GM19193 (cell line): ENCODE data around the gene FERMT2.

ENCODE experiments used
- POLR2A ChIP-seq: IDR thresholded peaks from 4 replicates; pipeline ENCODE4 v1.6.1; 2011; ENCODE audit not compliant: insufficient read depth, insufficient read length; ENCODE audit errors: extremely low read depth

Gene FERMT2

DNA sequence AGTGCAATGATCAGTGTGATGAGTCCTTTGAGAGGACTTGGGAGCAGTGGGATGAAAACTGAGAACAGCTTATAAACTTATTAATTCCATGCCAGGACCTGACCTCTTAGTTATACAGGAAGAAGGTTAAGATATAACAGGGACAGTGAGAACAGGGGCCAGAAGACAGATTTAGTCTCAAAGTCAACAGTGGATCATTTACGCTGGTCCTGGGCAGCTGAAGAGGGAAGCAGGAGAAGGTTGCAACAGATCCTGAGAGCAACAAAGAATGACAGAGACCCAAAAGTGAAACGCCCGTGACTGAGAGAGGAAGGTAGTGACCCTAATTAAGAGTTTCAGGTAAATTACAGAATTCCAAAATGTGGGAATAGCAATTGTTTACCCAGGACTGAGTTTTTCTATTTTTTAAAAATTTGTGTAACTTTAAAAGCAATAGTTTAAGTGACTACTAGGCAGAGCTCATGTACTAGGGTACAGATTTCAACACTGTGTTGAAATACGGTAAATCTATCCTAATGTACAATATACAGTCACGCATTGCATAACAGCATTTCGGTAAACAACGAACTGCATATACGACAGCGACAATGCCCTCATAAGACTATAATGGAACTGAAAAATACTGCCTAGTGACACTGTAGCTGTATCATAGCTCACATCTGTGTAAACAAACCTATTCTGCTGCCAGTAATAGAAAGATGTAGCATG lies 81.8 kb downstream of the FERMT2 start:
- no peak for TF ChIP-seq POLR2A

DNA sequence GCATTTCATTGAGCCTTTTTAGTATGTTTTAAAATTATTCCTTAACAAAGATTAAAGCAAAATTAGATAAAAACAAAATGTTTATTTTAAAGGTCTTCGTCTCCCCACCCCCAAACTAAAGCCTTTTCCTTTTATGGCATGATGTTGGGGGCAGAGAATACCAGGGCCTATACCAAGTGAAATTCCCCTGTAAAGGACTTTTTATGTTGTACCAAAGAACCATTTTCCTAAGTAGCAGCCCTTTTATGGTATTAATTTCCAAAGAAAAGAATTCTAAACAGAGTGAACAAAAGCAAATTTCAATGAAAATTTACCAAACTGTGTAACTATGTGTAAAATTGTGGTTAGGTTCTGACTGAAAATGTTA lies 87.5 kb downstream of the FERMT2 start:
- TF ChIP-seq POLR2A = no peak

DNA sequence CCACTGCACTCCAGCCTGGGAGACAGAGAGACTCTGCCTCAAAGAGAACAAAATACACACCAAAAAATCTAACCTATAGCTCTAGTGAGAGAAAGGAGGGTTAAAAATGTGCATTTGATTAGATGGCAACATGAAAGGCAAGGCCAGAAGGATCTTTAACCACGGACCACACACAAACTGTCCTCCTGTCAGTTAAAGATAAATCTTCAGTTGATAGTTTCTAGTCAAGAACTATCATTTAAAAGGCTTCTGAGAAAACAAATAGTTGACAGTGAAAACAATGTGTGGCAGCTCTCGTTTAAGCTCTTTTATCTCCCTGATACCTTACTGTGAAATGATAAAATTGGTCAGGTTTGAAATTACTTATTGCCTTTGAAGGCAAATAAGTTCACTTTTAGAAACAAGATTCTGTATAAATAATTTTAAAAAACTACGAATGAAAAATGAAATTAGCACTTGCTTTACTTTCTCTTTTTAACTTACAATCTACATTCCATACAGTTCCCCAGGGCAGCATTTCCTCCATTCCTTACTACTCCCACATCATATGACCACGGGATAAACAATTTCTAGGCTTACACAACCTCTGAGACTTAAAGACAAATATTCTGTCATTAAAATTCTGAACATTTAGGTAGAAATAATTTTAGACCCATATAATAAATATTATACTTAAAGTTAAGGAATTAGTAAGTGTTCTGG lies 88.1 kb downstream of the FERMT2 start:
- no peak for TF ChIP-seq POLR2A

DNA sequence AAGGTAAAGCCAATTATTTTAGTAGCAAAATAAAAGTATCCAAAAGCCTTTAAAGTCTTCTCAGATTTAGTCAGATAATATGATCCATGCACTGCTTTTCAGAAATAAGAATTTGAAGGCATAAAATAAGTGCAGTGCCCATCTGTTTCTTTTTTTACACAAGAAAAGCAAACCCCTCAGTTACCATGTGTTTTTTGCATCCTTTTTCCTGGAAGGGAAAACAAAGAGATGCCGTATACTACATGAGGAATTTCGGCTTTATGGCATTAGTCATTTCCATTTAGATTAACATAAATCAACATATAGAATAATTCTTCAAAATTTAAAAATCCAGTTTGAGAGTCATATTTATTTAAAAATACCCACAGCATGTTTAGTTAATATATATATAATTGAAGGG lies 89.4 kb downstream of the FERMT2 start:
- TF ChIP-seq POLR2A = no peak

DNA sequence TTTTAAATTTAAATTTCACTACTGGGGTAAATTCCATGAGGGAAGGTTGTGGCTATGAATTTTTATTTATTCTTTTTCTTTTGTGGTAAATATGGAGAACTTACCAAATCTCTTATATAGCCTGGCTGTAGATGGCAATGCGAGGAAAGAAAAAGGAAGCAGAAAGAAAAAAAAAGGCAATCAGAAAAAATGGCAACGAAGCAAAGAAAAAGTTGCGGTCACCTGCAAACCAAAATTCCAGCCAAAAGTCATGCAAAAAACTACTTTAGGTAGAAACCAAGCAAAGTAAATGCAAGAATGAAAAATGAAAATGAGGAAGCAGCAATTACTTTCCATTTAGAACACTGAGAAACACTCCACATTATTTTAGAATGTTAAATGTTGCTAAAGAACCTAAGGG lies 89.9 kb downstream of the FERMT2 start:
- no peak for TF ChIP-seq POLR2A

DNA sequence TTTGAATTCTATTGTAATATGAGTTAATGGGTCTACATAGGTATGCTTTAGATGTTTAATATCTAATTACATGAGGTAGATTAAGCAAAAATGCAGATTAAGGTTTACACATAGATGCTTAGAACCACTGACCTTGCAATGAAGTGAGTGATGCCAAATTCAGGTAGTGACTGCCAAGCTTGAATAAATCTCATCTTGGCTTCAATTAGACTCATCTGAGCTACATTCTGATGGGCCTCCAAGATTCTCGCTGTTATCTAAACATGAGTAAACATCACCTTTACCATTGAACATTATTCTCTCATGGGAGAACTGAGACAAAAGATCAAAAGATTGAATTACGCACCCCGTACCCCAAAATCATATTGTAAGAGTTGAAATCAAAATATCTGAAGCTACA lies 90.6 kb downstream of the FERMT2 start:
- TF ChIP-seq POLR2A = no peak

DNA sequence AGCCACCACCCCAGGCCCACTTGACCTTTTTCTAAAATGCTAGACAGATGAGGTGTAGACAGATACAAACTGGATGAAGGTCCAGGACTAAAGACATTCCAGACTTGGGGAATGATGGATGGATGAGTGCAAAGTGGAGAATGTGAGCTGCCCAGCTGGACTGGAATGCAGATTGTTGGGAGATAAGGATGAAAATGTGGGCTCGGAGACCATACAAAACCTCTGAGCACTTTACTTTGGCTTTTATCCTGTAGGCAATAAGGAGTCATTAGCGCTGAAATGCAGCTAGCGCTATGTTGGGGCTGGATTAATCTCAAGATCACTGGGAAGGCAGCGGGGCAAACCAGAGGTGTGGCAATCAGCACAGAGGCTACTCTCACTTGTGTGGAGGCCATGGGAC lies 94.7 kb downstream of the FERMT2 start:
- TF ChIP-seq POLR2A = no peak

DNA sequence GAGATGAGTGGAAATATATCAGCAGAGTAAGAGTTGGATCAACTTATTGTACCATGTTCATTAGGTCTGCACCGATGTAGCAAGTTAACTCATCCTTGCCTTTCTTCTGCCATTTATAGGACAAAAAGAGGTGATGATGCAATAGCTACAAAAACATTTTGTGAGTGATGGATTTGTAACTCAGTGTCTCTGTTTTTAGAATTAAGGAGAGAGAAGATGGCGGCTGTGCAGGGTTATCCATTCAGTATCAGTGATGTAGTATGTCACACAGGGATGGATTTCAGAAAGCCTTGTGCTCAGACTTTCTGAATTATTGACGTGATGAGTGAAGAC lies 97.4 kb downstream of the FERMT2 start:
- TF ChIP-seq POLR2A = no peak

DNA sequence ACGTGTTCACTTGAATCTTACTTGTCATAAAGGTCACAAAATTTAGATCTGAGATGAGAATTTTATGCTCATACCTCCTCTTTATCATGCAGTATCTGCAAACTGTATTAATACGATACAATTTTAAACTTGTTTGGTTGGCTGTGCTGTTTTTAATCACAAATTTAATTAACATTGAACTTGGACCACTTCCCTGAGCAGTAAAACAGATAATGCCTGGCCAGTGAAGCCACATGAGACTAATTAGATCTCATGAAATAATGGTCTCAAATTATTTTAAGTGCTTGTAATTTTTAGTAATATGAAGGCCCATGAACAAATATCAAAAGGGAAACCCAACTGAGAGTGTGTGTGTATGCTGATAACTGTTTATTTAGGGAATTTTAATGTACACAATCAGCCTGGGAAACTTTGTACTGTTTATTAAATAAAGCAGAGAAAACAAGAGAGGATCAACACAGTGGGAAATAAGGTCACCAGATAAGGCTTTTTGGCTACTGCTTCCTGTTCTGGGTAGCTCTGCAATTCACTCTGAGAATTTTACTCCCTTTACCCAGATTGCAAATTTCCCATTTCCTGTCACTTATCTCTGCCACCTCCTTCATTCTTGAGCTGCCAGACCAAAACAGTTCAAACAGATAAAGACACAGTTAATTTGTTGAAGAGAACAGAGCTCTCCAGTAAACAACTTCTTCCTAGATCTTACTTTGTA lies 97.9 kb downstream of the FERMT2 start:
- TF ChIP-seq POLR2A = no peak

DNA sequence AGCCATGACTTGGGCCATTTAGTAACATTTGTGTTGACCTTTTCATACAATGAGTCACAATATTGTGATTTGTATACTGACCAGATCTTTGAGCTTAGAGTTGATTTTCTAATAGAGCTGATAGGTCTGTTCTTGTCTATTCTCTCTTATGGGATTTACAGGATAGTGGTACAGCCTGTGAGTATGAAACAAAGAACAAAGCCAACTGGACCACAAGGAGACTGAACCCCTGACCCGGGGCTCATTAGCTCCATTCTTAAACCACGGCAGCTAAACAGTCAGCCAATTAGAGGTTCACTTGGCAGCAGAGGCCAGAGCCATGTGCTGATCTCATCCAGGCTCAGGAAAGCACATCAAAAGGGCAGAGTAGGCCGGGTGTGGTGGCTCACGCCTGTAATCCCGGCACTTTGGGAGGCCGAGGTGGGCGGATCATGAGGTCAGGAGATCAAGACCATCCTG lies 100.4 kb downstream of the FERMT2 start:
- TF ChIP-seq POLR2A = no peak

DNA sequence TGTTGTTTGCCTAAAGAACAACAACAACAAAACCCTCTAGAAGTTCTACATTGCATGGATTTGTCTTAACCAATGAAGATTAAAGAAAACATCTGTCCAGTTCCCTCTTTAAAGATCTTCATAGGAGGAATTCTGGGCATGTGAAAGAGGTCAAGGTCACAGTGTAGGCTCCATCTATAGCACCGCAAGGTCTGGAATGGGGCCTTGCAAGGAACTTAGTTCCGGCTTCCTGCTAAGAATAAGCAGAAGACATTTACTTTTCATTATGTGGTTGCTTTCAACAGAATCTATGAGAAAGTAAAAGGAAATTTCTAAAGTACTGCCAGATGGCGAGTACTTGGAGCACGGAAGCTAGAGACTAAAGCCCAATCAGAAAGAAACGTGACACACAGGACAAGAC lies 102.2 kb downstream of the FERMT2 start:
- TF ChIP-seq POLR2A = no peak

DNA sequence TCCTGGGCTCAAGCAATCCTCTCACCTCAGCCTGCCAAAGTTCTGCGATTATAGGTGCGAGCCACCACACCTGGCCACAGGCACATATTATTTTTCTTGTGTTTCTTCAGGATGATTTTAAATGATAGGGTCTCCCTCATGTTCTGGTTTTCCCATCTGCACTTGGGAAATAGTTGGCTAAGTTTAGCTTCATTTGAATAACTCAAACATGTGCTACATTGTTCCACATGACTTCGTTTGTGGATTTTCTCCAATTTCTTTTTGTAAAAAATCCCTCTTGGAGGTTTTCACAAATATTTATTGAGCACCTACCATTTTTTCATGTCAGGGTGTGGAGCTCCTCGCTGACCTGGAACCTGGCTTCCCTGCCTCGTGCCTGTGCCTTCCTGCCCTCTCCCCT lies 104.3 kb downstream of the FERMT2 start:
- no peak for TF ChIP-seq POLR2A

DNA sequence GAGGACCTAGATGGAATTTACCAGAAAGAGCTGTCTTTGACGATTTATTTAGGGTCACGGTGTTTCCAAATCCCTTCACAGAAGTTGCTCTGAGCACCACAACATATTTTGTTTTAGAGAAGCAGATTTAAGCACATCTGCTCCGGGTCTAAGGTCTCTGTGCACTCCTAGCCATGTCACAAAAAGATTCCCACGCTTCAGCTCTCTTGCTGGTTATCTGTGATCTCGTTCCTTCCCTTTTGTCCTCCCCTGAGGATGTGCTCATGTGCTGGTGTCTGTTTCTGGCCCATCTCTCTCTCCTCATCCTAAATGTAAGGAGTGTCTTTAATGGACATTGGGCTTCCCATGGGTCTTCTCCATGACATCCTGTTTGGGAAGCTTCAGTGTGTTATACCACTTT lies 105.8 kb downstream of the FERMT2 start:
- no peak for TF ChIP-seq POLR2A

DNA sequence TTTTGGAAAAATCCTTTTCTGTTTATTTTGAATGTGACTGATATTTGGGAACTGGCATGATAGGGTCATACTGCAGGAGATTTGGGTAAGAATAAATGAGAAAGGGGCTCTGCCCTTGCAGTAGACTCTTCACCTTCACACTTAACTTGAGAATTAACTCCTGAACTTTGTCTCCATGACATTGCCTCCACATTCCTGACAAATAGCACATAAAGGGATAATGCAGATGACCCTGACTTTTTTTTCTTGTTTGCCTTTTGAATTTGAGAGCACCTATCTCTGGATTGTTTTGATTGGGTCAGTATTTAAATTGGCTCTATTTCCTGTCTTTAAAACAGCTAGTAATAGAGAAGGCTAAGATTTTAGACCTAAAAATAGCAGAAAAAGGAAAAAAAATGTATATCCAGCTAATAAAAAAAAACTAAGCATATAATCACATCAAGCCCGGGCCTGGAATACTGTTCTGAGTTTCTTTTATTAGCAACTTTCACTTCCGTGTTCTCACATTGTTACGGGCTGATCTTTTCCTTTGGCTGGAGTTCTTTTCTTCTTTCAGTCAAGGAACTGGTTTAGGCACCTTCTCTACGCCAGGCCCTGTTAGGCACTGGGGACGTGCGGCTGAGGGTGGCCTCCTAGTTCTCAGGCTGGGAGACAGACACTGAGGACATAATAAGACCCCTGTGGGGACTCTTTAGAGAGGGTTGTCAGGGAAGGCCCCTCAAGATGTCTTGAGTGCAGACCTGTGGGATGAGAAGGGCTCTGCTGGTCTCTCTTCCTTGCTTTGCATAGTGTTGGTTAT lies 106.4 kb downstream of the FERMT2 start:
- no peak for TF ChIP-seq POLR2A

DNA sequence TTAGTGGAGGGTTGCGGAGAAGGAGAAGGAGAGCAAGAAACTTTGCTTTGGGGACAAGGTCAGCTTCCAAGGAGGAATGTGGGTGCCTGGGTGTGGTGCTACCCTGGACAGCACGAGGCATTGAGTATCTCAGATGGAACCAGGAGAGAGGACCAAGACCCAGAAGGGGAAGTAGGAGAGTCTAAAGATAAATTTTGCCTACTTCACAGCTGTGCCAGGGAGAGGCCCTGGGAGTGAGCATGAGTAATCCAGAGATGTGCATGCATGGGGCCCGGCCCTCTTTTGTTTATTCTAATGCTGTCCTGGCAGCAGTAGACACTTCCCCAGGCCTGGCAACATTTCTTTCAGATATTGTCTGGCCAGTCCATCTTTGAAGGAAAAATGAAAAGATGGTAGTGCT lies 110.0 kb downstream of the FERMT2 start:
- TF ChIP-seq POLR2A = no peak

DNA sequence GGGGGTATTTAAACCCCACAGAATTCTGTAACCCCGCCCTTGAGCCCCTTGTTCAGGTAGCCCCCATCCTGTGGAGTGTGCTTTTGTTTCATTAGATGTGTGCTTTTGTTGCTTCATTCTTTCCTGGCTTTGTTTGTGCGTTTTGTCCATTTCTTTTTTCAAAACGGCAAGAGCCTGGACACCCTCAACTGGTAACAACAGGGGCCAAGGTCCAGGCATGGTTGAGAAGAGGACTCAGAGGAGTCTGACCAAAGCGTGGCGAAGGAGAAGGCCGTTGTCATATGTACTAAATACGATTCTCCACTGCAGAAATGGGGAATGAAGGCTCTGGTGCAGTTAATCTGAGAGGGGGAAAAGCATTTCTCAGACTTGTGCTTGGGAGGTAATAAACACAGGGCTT lies 113.4 kb downstream of the FERMT2 start:
- TF ChIP-seq POLR2A = no peak

DNA sequence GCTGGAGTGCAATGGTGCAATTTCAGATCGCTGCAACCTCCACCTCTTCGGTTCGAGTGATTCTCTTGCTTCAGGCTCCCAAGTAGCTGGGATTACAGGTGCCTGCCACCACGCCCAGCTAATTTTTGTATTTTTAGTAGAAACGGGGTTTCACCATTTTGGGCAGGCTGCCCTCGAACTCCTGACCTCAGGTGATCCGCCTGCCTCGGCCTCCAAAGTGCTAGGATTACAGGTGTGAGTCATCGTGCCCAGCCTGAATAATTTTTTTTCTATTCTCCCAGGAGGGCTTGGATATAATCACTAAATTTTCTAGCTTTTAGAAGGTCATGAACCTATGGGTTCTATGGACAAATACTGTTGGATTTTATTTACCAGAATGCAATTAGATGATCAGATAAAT lies 114.8 kb downstream of the FERMT2 start:
- TF ChIP-seq POLR2A = no peak
